HPDE6-E6E7 (cell line): ENCODE measurements around the gene PCARE.
A peak's percentile ranks its signal among the peaks of the same experiment; 100 is the strongest.

Experiments used
- DNase-seq: peaks from one replicate; pipeline ENCODE4 v3.0.0; 2011; ENCODE audit warnings: missing footprints; ENCODE audit errors: extremely low spot score

PCARE gene

DNA sequence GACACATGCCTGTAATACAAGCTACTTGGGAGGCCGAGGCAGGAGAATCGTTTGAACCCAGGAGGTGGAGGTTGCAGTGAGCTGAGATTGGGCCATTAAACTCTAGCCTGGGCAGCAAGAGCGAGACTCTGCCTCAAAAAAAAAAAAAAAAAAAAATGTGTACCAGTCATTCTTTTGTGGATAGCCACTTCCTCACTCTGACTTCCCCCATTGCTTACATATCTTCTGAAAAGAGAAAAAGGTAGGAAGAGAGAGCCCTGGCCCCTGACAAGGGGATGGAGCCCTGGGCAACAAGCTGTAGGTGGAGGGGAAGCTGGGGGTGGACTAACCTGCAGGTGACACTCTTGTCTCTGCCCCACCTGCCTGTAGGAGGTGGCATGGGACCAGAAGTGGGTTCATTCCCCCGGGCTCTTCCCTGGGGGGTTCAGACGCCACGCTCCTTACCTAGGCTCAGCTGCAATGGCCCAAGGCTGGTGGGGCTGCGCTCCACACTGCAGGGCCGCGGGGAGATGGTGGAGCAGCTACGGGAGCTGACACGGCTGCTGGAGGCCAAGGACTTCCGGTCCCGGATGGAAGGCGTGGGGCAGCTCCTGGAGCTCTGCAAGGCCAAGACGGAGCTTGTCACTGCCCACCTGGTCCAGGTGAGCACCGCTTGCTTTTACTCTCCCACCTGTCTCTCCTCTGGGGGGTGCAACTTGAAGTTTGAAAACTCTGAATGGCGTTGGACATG, 39.1 kb downstream of the PCARE start:
- DNase-seq, result no peak

DNA sequence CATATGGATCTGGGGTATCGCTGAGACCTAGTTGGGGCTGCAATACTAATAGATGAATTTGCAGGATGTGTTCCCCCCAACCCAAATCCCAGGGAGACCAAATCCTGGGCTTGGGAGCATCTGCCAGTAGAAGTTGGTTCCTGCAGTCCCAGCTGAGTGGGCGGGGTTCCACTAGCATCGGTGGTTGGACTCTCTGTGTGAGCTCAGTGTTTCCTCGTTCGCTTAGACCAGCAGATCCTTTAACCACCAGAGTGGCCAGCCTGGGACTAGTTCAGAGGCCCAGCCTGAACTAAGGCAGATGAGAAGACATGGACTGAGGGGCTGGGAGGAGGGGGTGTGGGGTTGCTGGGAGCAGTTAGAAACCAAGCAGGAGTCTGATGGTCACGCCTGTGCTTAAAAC, 40.7 kb downstream of the PCARE start:
- no peak for DNase-seq

GRCh38 chr2:29033172-29033571, 41.2 kb downstream of the PCARE start:
- DNase-seq, result no peak

DNA sequence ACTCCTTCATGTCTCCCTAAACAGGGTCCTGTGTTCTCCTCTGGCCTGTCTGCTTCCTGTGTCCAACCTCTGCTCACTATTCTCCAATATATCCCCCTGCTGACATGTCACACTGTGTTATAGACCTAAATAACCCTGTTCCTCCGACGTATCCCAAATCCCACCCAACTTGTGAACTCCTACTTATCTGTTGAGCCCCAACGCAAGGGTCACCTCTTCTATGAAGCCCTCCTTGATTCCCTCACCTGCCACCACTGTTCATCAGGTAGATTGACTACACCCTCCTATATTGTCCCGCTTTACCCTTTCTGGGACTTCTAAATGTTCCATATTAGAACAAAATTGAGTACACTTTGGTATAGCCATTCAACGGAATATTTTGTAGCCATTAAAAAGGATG, 42.1 kb downstream of the PCARE start:
- no peak for DNase-seq

- no peak for DNase-seq
Measured at GRCh38 chr2:29031046-29031445, 43.3 kb downstream of the PCARE start.

DNA sequence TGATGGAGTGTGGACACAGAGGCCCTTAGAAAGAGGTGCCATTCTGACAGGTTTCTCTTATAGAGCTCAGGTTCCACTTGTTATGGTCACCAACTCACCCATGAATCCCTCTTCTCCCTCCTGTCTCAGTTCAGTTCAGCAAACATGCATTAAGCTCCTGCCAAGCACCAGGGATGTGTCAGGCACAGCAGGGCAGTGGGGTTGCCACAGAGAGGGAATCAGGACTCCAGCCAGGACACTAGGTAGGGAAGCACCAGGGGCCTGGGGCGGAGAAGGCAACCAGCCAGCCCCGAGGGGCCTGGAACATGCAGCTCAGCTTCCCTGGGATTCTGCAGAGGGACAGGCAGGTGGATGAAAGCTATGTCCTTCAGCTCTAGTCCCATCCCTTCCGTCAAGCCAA, 48.6 kb downstream of the PCARE start:
- DNase-seq, result no peak

GRCh38 chr2:29024882-29025430, 49.4 kb downstream of the PCARE start:
- DNase-seq, result no peak

- no peak for DNase-seq
Measured at GRCh38 chr2:29023188-29023587, 51.1 kb downstream of the PCARE start.

DNA sequence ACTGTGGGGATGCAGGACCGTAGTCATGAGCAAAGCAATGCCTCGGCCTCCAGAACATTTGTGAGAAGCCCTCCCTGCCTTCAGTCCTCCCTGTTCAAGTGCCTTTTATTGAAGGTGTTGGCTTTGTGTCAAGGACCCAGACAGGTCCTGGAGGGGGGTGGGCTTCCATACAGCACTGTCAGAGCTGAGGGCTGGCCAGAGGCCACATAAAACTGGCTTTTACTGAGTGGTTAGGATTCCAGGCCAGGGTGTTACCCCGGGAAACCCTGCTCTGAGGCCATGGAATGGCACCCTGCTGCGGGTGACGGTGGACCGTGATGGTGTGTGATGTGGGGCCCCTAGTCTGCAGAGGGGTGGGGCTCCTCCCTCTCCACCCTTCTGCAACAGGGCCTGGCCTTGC, 51.6 kb downstream of the PCARE start:
- DNase-seq, result no peak

- no peak for DNase-seq
Measured at GRCh38 chr2:29021886-29022285, 52.4 kb downstream of the PCARE start.

DNA sequence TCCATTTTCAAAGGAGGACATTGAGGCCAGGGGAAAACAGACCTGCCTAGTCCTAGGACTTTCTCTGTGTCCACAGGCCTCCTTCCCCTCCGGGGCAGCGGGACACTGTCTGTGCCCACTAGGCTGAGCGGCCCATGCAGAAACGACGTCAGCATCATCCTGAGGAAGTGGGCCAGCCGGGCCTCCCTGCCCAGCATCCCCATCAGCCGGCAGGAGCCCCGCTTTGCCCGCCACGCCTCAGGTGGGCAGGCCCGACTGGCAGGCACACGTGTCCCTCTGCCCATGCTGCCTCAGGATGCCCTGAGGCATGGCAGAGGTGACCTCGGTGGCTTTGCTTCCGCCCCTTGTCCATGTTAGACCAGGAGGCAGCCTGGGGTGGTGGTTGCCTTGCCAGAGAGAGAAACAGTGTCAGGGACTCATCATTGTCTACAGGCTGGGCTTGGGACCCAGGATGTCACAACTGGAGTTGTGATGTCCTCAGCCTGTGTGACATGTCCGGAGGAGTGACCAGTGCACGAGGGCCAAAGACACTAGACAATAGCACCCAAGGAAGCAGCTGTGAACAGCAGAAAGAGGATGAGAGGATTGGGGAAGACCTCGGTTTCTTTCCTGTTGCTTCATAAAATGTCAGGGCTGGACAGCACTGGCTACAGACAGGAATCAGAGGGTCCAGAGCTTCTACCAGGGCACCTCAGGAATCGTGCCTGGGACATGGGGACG, 56.4 kb downstream of the PCARE start:
- DNase-seq, result no peak

- no peak for DNase-seq
Measured at GRCh38 chr2:29016504-29016903, 57.8 kb downstream of the PCARE start.

GRCh38 chr2:29015701-29016470, 58.4 kb downstream of the PCARE start:
- DNase-seq, result no peak

GRCh38 chr2:29014811-29015421, 59.4 kb downstream of the PCARE start:
- DNase-seq, result no peak

DNA sequence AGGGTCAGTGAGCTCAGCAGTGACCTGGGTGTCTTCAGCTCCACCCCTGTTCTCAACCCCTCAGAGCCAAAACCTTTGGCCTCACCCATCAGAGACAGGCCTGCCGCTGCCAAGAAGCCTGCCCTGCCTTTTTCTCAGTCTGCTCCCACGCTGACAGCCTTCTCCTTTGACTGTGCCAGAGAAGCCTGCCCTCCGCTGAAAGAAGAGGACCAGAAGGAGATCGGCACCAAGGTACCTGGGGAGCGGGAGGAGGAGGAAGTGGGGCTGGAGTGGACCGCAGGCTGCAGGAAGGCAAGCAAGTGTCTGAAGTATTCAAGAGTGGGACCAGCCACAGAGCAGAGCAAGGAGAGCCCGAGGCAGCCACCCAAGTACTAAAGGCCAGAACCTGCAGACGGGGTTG, 60.0 kb downstream of the PCARE start:
- no peak for DNase-seq

DNA sequence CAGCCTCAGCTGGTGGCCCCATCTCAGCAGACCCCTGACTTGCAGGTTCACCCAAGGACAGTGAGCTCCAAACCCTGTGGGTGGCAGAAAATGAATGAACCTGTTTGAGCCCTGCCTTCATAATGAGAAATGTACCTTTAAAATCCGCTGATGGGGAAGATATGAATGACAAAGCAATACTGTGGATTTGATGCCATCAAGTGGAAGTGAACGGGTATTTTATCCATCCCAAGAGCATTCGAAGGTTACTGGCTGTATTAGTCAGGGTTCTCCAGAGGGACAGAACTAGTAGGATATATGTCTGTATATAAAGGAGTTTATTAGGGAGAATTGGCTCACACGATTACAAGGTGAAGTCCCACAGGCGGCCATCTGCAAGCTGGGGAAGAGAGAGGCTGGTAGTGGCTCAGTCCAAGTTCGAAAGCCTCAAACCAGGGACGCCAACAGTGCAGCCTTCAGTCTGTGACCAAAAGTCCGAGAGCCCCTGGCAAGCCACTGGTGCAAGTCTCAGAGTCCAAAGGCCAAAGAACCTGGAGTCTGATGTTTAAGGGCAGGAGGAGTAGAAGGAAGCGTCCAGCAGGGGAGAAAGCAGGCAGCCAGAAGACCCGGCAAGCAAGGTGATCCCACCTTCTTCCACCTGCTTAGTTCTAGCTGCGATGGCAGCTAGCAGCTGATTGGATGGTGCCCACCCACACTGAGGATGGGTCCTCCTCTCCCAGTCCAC, 61.1 kb downstream of the PCARE start:
- DNase-seq, result peak; percentile 33

GRCh38 chr2:29012211-29012681, 62.1 kb downstream of the PCARE start:
- no peak for DNase-seq
